Left lung (tissue), 14 donors: ENCODE results near the gene SEZ6L2. TPM values are rescaled to one million over a fixed set of nuclear protein-coding genes. Genes with fewer than 3 reads are reported as not detected.
"Not testable (repeated sequence)": the region's sequence is repeated elsewhere in the genome, so short reads cannot be mapped to it uniquely, and the experiment has no call there.

ENCODE experiments used
- ATAC-seq: fragments of 200-7000 bp; cut with Tn5 transposase; one replicate; pipeline ENCODE4 v1.9.1; 2020; ENCODE audit warnings: moderate library complexity
- DNase-seq, 4 donors: peaks; one replicate each; pipeline ENCODE4 v3.0.0-alpha.2; 2013 to 2020
- H3K27ac ChIP-seq, 2 donors: fragments of 200-600 bp; sonication (generic) in 1 of 2; one replicate each; pipeline versions ENCODE4 v1.5.0 to v1.8.0; 2020 to 2021
- H3K27me3 ChIP-seq, 2 donors: fragments of 200-600 bp; sonication (generic) in 1 of 2; one replicate each; pipeline versions ENCODE4 v1.5.0 to v1.8.0; 2020 to 2021
- H3K36me3 ChIP-seq, 2 donors: fragments of 200-600 bp; sonication (generic) in 1 of 2; one replicate each; pipeline versions ENCODE4 v1.5.0 to v1.8.0; 2020 to 2021
- H3K4me1 ChIP-seq, 2 donors: fragments of 200-600 bp; one replicate each; pipeline ENCODE4 v1.8.0; 2021
- H3K4me3 ChIP-seq, 2 donors: fragments of 200-600 bp; sonication (generic) in 1 of 2; one replicate each; pipeline versions ENCODE4 v1.5.0 to v1.8.0; 2020 to 2021; ENCODE audit warnings: mild to moderate bottlenecking in 1 of 2
- H3K9me3 ChIP-seq, 2 donors: fragments of 200-600 bp; sonication (generic) in 1 of 2; one replicate each; pipeline versions ENCODE4 v1.5.0 to v1.8.0; 2020 to 2021
- intact Hi-C, 2 donors: fragments of 100-400 bp; cut with DNase I; formaldehyde crosslinking; loops; one replicate each; pipeline versions ENCODE4 v1.11.2 to v1.14.2; 2022
- long read RNA-seq, 12 donors: library from polyadenylated mRNA in 2 of 12; unstranded in 2 of 12; transcript quantifications; one replicate each; pipeline ENCODE4 v2.0.0 and lab custom pipeline, GENCODE V29; 2019 to 2026
- polyA plus RNA-seq, 6 donors: library from polyadenylated mRNA; unstranded; fragments of 120-200 nt; gene quantifications; one replicate each; pipeline ENCODE4 v1.2.1, GENCODE V29; 2013; ENCODE audit not compliant: insufficient read length in 6 of 6
- total RNA-seq, 2 donors: library from RNA; stranded (reverse); fragmentation: NEBNext Ultra II Directional; extraction: Animal tissue kit (Norgen Biotek cat#: 25700); gene quantifications; one replicate each; pipeline ENCODE4 v1.2.1, GENCODE V29; 2021
- TF ChIP-seq, protein P1 (sequence below), 2 donors: fragments of 200-600 bp; sonication (generic) in 1 of 2; IDR thresholded peaks; one replicate each; pipeline versions ENCODE4 v1.5.0 to v1.8.0; 2021; ENCODE audit warnings: antibody characterized with exemption in 2 of 2
- donor health status: DM: no; HTN: yes; CAD: no.
- donor health status: DM: no; HTN: no; CAD: no.

The SEZ6L2 gene
- 10 to 100 TPM in 1 of 2 donors, 1 to 10 TPM in 1; 7.7 to 30.2 TPM for total RNA-seq
- polyA plus RNA-seq, result 1 to 10 TPM; 4.9 to 6.3 (median 5.7) TPM
- long read RNA-seq, donor 1, partial matches to known transcripts, result 0 of 1 reads
- long read RNA-seq, donor 1, other reads (novel, unspliced or antisense), result 0 of 1 reads
- long read RNA-seq, donor 2, result 0 reads
- long read RNA-seq, donor 3, result 0 reads
- long read RNA-seq, donor 4, partial matches to known transcripts, result 1 of 6 reads
- long read RNA-seq, donor 4, other reads (novel, unspliced or antisense), result 5 of 6 reads
- long read RNA-seq, donor 5, partial matches to known transcripts, result 0 of 1 reads
- long read RNA-seq, donor 5, other reads (novel, unspliced or antisense), result 0 of 1 reads
- long read RNA-seq, donor 6, result 0 reads
- long read RNA-seq, donor 7, result 0 reads
- long read RNA-seq, donor 8, result 0 reads
- long read RNA-seq, donor 9, result 0 reads
- long read RNA-seq, donor 10, partial matches to known transcripts, result 5 of 5 reads
- long read RNA-seq, donor 10, other reads (novel, unspliced or antisense), result 0 of 5 reads
- long read RNA-seq, donor 11, result 0 reads
- long read RNA-seq, donor 12, result 0 reads

DNA sequence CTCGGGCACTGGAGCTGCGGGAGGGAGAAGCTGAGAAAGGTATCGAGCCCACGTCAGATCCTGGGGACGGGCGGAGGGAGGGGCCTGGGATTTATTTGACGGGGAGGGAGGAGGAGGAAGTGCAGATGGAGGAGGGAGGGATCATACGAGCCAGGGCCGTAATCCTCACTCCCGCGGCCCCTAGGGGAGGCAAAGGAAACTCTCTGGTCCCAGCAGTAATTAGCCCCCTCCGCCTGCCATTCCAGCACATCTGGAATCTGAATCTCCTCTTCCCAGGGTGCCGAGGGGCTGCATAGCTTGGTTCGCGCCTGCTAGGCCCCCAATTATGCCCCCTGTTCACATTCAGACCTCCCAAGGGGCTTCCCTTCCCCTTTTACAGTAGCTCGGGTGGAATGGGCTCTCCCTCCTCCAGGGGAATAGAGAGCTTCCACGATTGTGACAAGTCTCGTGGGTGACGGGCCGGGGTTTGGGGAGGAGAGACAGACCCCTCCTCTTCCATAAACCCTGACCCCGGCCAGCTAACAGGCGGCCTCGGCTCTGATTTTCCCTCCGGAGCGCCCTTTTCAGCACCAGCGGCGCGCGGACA lies at the start of gene SEZ6L2:
Gene SEZ6L2, minus strand, starts transcription at position 35 of the 586 bp plus-strand sequence. CDS start 531 bp downstream, outside the sequence.
- ATAC-seq (peak; percentile 89), DNase-seq (peak; percentile 71 to 84 (median 77))
- peak within 1 kb of the TSS in 1 of 2 donors; percentile 59 for H3K27ac ChIP-seq
- intact Hi-C loops, result no loop called here
- peaks cover 0 to 67% of the 10 kb centered on the region in 2 donors for H3K27me3 ChIP-seq
- peak within 1 kb of the TSS; percentile 58 to 63 for H3K4me3 ChIP-seq
- H3K4me1 ChIP-seq, result peaks cover 4 to 12% of the 10 kb centered on the region in 2 donors
- no peaks in the 10 kb centered on the region for H3K9me3 ChIP-seq
- TF ChIP-seq, protein P1, sequence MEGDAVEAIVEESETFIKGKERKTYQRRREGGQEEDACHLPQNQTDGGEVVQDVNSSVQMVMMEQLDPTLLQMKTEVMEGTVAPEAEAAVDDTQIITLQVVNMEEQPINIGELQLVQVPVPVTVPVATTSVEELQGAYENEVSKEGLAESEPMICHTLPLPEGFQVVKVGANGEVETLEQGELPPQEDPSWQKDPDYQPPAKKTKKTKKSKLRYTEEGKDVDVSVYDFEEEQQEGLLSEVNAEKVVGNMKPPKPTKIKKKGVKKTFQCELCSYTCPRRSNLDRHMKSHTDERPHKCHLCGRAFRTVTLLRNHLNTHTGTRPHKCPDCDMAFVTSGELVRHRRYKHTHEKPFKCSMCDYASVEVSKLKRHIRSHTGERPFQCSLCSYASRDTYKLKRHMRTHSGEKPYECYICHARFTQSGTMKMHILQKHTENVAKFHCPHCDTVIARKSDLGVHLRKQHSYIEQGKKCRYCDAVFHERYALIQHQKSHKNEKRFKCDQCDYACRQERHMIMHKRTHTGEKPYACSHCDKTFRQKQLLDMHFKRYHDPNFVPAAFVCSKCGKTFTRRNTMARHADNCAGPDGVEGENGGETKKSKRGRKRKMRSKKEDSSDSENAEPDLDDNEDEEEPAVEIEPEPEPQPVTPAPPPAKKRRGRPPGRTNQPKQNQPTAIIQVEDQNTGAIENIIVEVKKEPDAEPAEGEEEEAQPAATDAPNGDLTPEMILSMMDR (IDR thresholded peaks at IDR 0.05), result no peak
- H3K36me3 ChIP-seq, result no peaks in the 10 kb centered on the region

DNA sequence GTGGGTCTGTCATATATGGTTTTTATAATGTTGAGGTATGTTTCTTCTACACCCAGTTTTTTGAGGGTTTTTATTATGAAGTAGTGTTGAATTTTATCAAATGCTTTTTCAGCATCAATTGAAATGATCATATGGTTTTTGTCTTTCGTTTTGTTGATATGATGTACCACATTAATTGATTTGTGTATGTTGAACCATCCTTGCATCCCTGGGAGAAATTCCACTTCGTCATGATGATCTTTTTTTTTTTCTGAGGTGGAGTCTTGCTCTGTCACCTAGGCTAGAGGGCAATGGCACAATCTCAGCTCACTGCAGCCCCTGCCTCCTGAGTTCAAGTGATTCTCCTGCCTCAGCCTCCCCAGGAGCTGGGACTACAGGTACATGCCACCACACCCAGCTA lies 48.5 kb upstream of the SEZ6L2 start:
- H3K4me1 ChIP-seq, result no peaks in the 10 kb centered on the region
- H3K36me3 ChIP-seq, result no peaks in the 10 kb centered on the region
- no peaks in the 10 kb centered on the region for H3K9me3 ChIP-seq
- no peaks in the 10 kb centered on the region for H3K27me3 ChIP-seq
- ATAC-seq (no peak), DNase-seq (no peak)
- TF ChIP-seq, protein P1 (IDR thresholded peaks at IDR 0.05), result no peak
- no peak overlapping the region for H3K4me3 ChIP-seq
- no peak overlapping the region for H3K27ac ChIP-seq
- intact Hi-C loops, result no loop called here

DNA sequence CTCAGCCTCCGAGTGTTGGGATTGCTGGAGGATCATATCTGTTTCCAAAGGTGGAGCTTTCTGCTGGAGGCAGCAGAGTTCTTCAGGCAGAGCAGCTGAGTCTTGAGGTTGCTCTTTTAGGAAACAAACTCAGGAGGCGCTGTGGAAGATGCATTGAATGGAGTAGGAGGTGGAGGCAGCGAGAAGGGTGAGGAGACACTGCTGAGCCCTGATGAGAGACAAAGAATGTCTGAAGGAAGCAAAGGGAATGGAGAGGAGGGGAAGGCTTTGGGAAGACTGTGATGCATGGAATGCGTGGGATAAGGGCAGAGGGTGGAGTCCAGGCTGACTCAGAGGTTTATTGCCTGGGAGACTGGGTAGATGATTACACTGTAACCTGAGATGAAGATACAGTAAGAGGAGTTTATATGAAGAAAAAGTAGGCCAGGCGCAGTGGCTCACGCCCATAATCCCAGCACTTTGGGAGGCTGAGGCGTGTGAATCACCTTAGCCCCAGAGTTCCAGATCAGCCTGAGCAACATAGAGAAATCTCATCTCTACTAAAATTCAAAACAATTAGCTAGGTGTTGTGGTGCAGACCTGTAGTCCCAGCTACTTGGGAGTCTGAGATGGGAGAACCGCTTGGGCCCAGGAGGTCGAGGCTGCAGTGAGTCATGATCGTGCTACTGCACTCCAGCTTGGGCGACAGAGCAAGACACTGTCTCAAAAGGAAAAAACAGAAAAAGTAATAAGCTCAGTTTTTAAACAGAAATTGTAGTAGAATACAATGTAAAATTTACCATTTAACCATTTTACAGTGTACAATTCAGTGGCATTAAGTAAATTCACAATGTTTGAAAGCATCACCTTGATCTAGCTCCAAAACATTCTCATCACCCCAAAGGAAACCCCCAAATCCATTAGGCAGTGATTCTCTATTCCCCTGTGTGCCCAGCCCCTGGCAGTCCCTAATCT lies 44.8 kb upstream of the SEZ6L2 start:
- ATAC-seq (peak; percentile 99), DNase-seq (peak in 2 of 4 donors; percentile 50 to 55)
- H3K4me1 ChIP-seq, result no peaks in the 10 kb centered on the region
- no peaks in the 10 kb centered on the region for H3K9me3 ChIP-seq
- H3K36me3 ChIP-seq, result no peaks in the 10 kb centered on the region
- intact Hi-C loops, result no loop called here
- no peaks in the 10 kb centered on the region for H3K27me3 ChIP-seq
- peak overlapping the region; percentile 48 to 55 for H3K27ac ChIP-seq
- H3K4me3 ChIP-seq, result no peak overlapping the region
- TF ChIP-seq, protein P1 (IDR thresholded peaks at IDR 0.05), result no peak

DNA sequence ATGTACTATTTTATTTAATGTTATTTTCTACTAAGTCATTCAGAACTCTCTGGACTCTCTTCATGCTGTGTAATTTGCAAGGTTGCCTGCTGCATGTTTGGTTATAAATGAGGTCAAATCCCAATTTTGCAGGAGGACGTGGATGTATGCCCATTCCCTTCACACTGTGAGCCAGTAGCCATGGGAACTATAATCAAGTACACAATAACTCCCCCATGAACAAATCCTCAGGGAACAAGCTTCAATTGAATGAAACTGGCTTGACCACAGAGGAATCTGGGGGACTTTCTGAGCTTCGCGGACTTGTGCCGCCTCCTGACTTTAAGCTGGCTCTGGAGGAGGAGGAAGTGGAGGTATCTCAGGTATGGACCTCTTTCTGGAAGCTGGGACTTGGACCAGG lies 41.3 kb upstream of the SEZ6L2 start:
- H3K4me3 ChIP-seq, result no peak overlapping the region
- H3K27ac ChIP-seq, result no peak overlapping the region
- ATAC-seq (no peak), DNase-seq (no peak)
- H3K9me3 ChIP-seq, result no peaks in the 10 kb centered on the region
- TF ChIP-seq, protein P1 (IDR thresholded peaks at IDR 0.05), result no peak
- H3K36me3 ChIP-seq, result no peaks in the 10 kb centered on the region
- intact Hi-C loops, result no loop called here
- H3K4me1 ChIP-seq, result no peaks in the 10 kb centered on the region
- no peaks in the 10 kb centered on the region for H3K27me3 ChIP-seq

DNA sequence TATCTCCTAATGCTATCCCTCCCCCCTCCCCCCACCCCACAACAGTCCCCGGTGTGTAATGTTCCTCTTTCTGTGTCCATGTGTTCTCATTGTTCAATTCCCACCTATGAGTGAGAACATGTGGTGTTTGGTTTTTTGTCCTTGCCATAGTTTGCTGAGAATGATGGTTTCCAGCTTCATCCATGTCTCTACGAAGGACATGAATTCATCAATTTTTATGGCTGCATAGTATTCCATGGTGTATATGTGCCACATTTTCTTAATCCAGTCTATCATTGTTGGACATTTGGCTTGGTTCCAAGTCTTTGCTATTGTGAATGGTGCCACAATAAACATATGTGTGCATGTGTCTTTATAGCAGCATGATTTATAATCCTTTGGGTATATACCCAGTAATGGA lies 32.4 kb upstream of the SEZ6L2 start:
- ATAC-seq, H3K9me3 ChIP-seq, H3K27me3 ChIP-seq, H3K36me3 ChIP-seq, H3K4me3 ChIP-seq, H3K4me1 ChIP-seq, DNase-seq, intact Hi-C loops, H3K27ac ChIP-seq: not testable (repeated sequence)
